Kidney glomerular epithelial cell (primary cell): Measurements from ENCODE around the gene CCT7.

Experiments used
- DNase-seq: peaks from one replicate; lab custom pipeline; 2025; lab: John Stamatoyannopoulos, UW

Gene CCT7

DNA sequence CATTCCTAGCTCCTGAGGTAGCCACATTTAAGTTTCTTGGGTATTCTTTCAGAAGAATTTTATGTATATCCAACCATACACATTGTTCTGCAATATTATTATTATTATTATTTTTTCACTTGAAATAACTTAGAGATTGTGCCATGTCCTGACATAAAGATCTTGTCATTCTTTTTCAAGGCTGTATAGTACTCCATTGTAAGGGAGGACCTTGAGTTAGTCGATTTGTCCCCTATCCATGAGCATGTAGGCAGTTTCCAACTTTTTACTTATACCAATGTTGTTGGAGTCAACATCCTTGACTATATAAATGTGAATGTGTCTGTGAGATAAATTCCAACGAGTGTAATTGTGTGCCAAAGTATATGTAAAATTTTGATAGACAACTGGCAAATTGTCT, 60.1 kb downstream of the CCT7 start:
- no peak for DNase-seq

- DNase-seq = no peak
Observed at GRCh38 chr2:73295751-73296400, 61.8 kb downstream of the CCT7 start.

DNA sequence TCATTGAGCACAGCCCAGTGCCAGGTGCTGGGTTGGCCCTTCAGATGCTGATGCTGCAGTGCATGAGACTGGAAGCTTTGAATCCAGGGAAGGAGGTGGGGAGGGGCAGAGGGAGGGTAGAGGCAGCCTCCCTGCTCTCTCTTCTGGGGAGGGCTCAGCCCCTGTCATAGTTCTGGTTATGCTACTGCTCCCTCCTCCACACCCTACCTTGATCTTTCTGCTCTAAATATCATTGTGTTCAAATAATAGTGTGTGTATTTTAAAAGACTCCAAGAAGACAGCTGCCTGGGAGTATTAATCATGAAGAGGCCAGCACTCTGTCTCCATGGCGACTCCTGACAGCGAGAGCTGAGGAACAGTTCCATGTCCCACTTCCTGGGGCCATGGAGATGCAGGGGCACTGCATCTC, 63.0 kb downstream of the CCT7 start:
- DNase-seq = no peak

GRCh38 chr2:73297586-73297985, 63.5 kb downstream of the CCT7 start:
- DNase-seq = no peak

DNA sequence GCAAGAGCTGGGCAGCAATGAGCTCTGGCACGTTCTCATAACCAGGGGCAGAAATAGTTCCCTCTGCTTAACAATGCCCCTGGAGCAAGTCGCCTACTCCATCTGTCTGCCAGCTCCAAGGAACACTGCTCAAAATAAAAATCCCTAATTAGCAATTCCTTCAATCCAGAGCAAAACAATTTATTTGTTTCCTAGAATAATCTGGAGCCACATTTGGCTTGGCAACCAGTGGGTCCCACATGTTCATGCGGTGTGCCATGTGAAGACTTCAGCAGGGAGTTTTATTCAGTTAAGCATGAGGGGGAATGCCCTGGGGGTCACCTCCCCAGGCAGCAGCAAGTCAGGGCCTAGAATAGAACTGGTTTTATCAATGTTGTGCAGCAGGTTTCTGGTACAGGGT, 66.8 kb downstream of the CCT7 start:
- no peak for DNase-seq

- DNase-seq = no peak
Observed at GRCh38 chr2:73301636-73302035, 67.5 kb downstream of the CCT7 start.
